H9 (cell line): ENCODE measurements around the gene PCSK6. TPM values are rescaled to one million over a fixed set of nuclear protein-coding genes. Genes with fewer than 3 reads are reported as not detected.
"Not testable (repeated sequence)": the region's sequence is repeated elsewhere in the genome, so short reads cannot be mapped to it uniquely, and the experiment has no call there.

ENCODE experiments used
- DNase-seq: peaks from one replicate; pipeline ENCODE4 v3.0.0-alpha.2; 2017
- H2AFZ ChIP-seq: one replicate; pipeline ENCODE4 v1.6.1; 2013; ENCODE audit warnings: mild to moderate bottlenecking, low read length, control low read depth, moderate library complexity
- H2AK5ac ChIP-seq: 2 replicates; pipeline ENCODE4 v1.6.1; 2013; ENCODE audit warnings: low read length, control low read depth, mixed read lengths; ENCODE audit not compliant: insufficient read length
- H2BK120ac ChIP-seq: one replicate; pipeline ENCODE4 v1.6.1; 2013; ENCODE audit warnings: low read depth, mild to moderate bottlenecking, low read length, control low read depth, inconsistent platforms; ENCODE audit not compliant: poor library complexity, severe bottlenecking
- H2BK12ac ChIP-seq: 2 replicates; pipeline ENCODE4 v1.6.1; 2013; ENCODE audit warnings: low read length, control low read depth, mixed read lengths, low read depth; ENCODE audit not compliant: insufficient read length
- H2BK15ac ChIP-seq: 2 replicates; pipeline ENCODE4 v1.6.1; 2013; ENCODE audit warnings: low read depth, low read length, control low read depth
- H2BK20ac ChIP-seq: one replicate; pipeline ENCODE4 v1.6.1; 2013; ENCODE audit warnings: low read depth, mild to moderate bottlenecking, low read length, control low read depth, inconsistent platforms; ENCODE audit not compliant: poor library complexity, severe bottlenecking
- H2BK5ac ChIP-seq: 2 replicates; pipeline ENCODE4 v1.6.1; 2013; ENCODE audit warnings: low read length, control low read depth, mixed read lengths; ENCODE audit not compliant: insufficient read length
- H3K14ac ChIP-seq: 2 replicates; pipeline ENCODE4 v1.6.1; 2013; ENCODE audit warnings: low read length, control low read depth; ENCODE audit not compliant: insufficient read depth
- H3K18ac ChIP-seq: 2 replicates; pipeline ENCODE4 v1.6.1; 2013; ENCODE audit warnings: low read depth, mild to moderate bottlenecking, mixed read lengths, low read length, control low read depth; ENCODE audit not compliant: insufficient read length
- H3K23ac ChIP-seq: 2 replicates; pipeline ENCODE4 v1.6.1; 2013; ENCODE audit warnings: low read length, control low read depth, mixed read lengths, low read depth; ENCODE audit not compliant: insufficient read length
- H3K23me2 ChIP-seq: 2 replicates; pipeline ENCODE4 v1.6.1; 2013; ENCODE audit warnings: low read depth, mild to moderate bottlenecking, mixed read lengths, low read length, control low read depth; ENCODE audit not compliant: insufficient read length, poor library complexity, severe bottlenecking
- H3K27ac ChIP-seq: 2 replicates; pipeline ENCODE4 v1.5.1; 2013; ENCODE audit warnings: low read length, control low read depth, mixed read lengths, low read depth; ENCODE audit not compliant: insufficient read length
- H3K27me3 ChIP-seq: 2 replicates; pipeline ENCODE4 v1.6.1; 2013; ENCODE audit warnings: low read length, control low read depth, inconsistent platforms; ENCODE audit not compliant: insufficient read depth
- H3K4ac ChIP-seq: 2 replicates; pipeline ENCODE4 v1.6.1; 2013; ENCODE audit warnings: low read depth, mild to moderate bottlenecking, control low read depth, inconsistent platforms, low read length, moderate library complexity
- H3K4me1 ChIP-seq: 2 replicates; pipeline ENCODE4 v1.6.1; 2013; ENCODE audit warnings: low read length, control low read depth, inconsistent platforms; ENCODE audit not compliant: insufficient read depth
- H3K4me2 ChIP-seq: 2 replicates; pipeline ENCODE4 v1.6.1; 2013; ENCODE audit warnings: low read length, control low read depth, mixed read lengths; ENCODE audit not compliant: insufficient read length, insufficient read depth
- H3K56ac ChIP-seq: 2 replicates; pipeline ENCODE4 v1.6.1; 2013; ENCODE audit warnings: low read depth, mild to moderate bottlenecking, mixed read lengths, low read length, control low read depth; ENCODE audit not compliant: insufficient read length
- H3K79me1 ChIP-seq: 2 replicates; pipeline ENCODE4 v1.6.1; 2013; ENCODE audit warnings: low read depth, mild to moderate bottlenecking, moderate library complexity, low read length, control low read depth, inconsistent platforms; ENCODE audit not compliant: insufficient read depth, poor library complexity, severe bottlenecking
- H3K79me2 ChIP-seq: 2 replicates; pipeline ENCODE4 v1.6.1; 2013; ENCODE audit warnings: low read length, control low read depth, inconsistent platforms; ENCODE audit not compliant: insufficient read depth
- H3K9ac ChIP-seq: 2 replicates; pipeline ENCODE4 v1.6.1; 2013; ENCODE audit warnings: low read length, control low read depth, mixed read lengths; ENCODE audit not compliant: insufficient read length; ENCODE audit errors: extremely low read depth
- H3K9me3 ChIP-seq: one replicate; pipeline ENCODE4 v1.6.1; 2013; ENCODE audit warnings: low read depth, low read length, inconsistent platforms; ENCODE audit not compliant: control insufficient read depth
- H3T11ph ChIP-seq: one replicate; pipeline ENCODE4 v1.6.1; 2013; ENCODE audit warnings: mild to moderate bottlenecking, low read length, control low read depth, inconsistent platforms
- H4K20me1 ChIP-seq: one replicate; pipeline ENCODE4 v1.6.1; 2013; ENCODE audit not compliant: control insufficient read depth, insufficient read length, insufficient read depth
- H4K5ac ChIP-seq: 2 replicates; pipeline ENCODE4 v1.6.1; 2013; ENCODE audit warnings: low read depth, mild to moderate bottlenecking, mixed read lengths, low read length, control low read depth; ENCODE audit not compliant: insufficient read length
- H4K8ac ChIP-seq: replicated peaks from 2 replicates; pipeline ENCODE4 v1.6.1; 2013; ENCODE audit warnings: low read length, control low read depth, mixed read lengths, low read depth; ENCODE audit not compliant: insufficient read length
- H4K91ac ChIP-seq: 2 replicates; pipeline ENCODE4 v1.6.1; 2013; ENCODE audit warnings: low read depth, mild to moderate bottlenecking, moderate library complexity, mixed read lengths, low read length, control low read depth; ENCODE audit not compliant: insufficient read length
- H3K27ac Mint-ChIP-seq, 3 experiments: 2 replicates in 2 of 3; 3 replicates in 1 of 3; pipeline ENCODE4 v1.8.0; 2020 to 2021; ENCODE audit warnings: mixed read lengths in 3 of 3, mild to moderate bottlenecking in 1 of 3, moderate library complexity in 1 of 3
- H3K27me3 Mint-ChIP-seq: 2 replicates; pipeline ENCODE4 v1.8.0; 2021; ENCODE audit warnings: low read depth, mild to moderate bottlenecking, moderate library complexity, mixed read lengths
- H3K36me3 Mint-ChIP-seq, 3 experiments: 2 replicates in 2 of 3; 3 replicates in 1 of 3; pipeline ENCODE4 v1.8.0; 2020 to 2021; ENCODE audit warnings: low read depth in 3 of 3, mixed read lengths in 3 of 3; ENCODE audit not compliant: insufficient read depth in 1 of 3
- H3K4me1 Mint-ChIP-seq, 2 experiments: 2 replicates each; pipeline ENCODE4 v1.8.0; 2020; ENCODE audit warnings: mixed read lengths in 2 of 2
- H3K4me3 Mint-ChIP-seq, 2 experiments: 2 replicates in 1 of 2; 3 replicates in 1 of 2; pipeline ENCODE4 v1.8.0; 2020 to 2021; ENCODE audit warnings: mild to moderate bottlenecking in 2 of 2, mixed read lengths in 2 of 2, moderate library complexity in 1 of 2
- H3K9me3 Mint-ChIP-seq, 2 experiments: 2 replicates in 1 of 2; 3 replicates in 1 of 2; pipeline ENCODE4 v1.8.0; 2020; ENCODE audit warnings: mild to moderate bottlenecking in 2 of 2, mixed read lengths in 2 of 2, moderate library complexity in 1 of 2
- WGBS: extraction: QIAGEN DNeasy Blood & Tissue Kit; methylation state at CpG from one replicate; pipeline ENCODE4 v1.1.7; 2013; ENCODE audit warnings: missing lambda C conversion rate, low lambda C conversion rate, mixed read lengths; ENCODE audit not compliant: insufficient read length; ENCODE audit errors: extremely low coverage; 5-methylcytosine and 5-hydroxymethylcytosine counted together
- total RNA-seq: library from RNA; stranded (reverse); gene quantifications from 2 replicates; pipeline ENCODE4 v1.2.1, GENCODE V29; 2021
- TF ChIP-seq, protein P1 (sequence below): fragments of 200-600 bp; sonication (generic); conservative IDR thresholded peaks from 3 replicates; pipeline ENCODE4 v1.8.0; 2021; ENCODE audit warnings: antibody characterized with exemption, mild to moderate bottlenecking

The PCSK6 gene
- total RNA-seq, 1 experiment from 2014 or later = 4.0 TPM

DNA sequence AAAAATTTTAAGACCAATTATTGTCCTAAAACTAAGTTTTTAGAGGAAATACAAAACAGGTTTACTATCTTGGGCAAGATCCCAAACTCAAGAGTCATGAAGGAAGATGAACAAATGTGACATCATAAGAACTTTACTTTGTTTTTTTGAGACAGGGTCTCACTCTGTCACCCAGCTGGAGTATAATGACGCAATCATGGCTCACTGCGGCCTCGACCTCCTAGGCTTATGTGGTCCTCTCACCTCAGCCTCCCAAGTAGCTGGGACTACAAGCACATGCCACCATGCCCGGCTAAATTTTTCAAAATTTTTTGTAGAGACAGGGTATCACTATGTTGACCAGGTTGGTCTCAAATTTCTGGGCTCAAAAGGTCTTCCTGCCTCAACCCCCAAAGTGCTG is 69.3 kb downstream of the PCSK6 start:
- Mint-ChIP-seq H3K4me3 (no peak overlapping the region), H3K4me1 (peaks cover 8 to 16% of the 10 kb centered on the region in 2 experiments), H3K9me3 (peaks cover 6 to 12% of the 10 kb centered on the region in 2 experiments; a peak in 4 of 5 replicates), H3K27me3 (peaks cover 40% of the 10 kb centered on the region), H3K27ac (no peak overlapping the region), H3K36me3 (peaks cover 0 to 8% (median 5%) of the 10 kb centered on the region in 3 experiments; a peak in 3 of 7 replicates)
- no peaks in the 10 kb centered on the region for H3K4me1 ChIP-seq
- H2BK120ac ChIP-seq = no peak overlapping the region
- H4K91ac ChIP-seq = no peak overlapping the region
- H3K23ac ChIP-seq = no peak overlapping the region
- H2AK5ac ChIP-seq = no peak overlapping the region
- TF ChIP-seq, protein P1, sequence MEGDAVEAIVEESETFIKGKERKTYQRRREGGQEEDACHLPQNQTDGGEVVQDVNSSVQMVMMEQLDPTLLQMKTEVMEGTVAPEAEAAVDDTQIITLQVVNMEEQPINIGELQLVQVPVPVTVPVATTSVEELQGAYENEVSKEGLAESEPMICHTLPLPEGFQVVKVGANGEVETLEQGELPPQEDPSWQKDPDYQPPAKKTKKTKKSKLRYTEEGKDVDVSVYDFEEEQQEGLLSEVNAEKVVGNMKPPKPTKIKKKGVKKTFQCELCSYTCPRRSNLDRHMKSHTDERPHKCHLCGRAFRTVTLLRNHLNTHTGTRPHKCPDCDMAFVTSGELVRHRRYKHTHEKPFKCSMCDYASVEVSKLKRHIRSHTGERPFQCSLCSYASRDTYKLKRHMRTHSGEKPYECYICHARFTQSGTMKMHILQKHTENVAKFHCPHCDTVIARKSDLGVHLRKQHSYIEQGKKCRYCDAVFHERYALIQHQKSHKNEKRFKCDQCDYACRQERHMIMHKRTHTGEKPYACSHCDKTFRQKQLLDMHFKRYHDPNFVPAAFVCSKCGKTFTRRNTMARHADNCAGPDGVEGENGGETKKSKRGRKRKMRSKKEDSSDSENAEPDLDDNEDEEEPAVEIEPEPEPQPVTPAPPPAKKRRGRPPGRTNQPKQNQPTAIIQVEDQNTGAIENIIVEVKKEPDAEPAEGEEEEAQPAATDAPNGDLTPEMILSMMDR = no peak
- no peak overlapping the region for H3K18ac ChIP-seq
- no peaks in the 10 kb centered on the region for H3K9me3 ChIP-seq
- H4K5ac ChIP-seq = no peak overlapping the region
- no peaks in the 10 kb centered on the region; the same call in 1 of the 2 replicates for H3K79me2 ChIP-seq
- no CpG with 5 or more reads among the region's 4 CpGs for WGBS
- no peak overlapping the region for H2AFZ ChIP-seq
- no peak overlapping the region for H2BK12ac ChIP-seq
- no peak overlapping the region for H3K4me2 ChIP-seq
- no peak overlapping the region for H2BK20ac ChIP-seq
- no peak overlapping the region for H3K56ac ChIP-seq
- H3K14ac ChIP-seq = no peak overlapping the region
- no peak overlapping the region for H2BK15ac ChIP-seq
- no peaks in the 10 kb centered on the region for H3K79me1 ChIP-seq
- H3K4ac ChIP-seq = no peak overlapping the region
- no peak overlapping the region for H2BK5ac ChIP-seq
- H3K9ac ChIP-seq = no peak overlapping the region
- no peak for DNase-seq
- H3K23me2 ChIP-seq = no peaks in the 10 kb centered on the region
- H4K20me1 ChIP-seq = no peaks in the 10 kb centered on the region
- H4K8ac ChIP-seq = no peak overlapping the region
- H3K27me3 ChIP-seq = no peaks in the 10 kb centered on the region
- H3T11ph ChIP-seq = no peak overlapping the region
- no peak overlapping the region for H3K27ac ChIP-seq

DNA sequence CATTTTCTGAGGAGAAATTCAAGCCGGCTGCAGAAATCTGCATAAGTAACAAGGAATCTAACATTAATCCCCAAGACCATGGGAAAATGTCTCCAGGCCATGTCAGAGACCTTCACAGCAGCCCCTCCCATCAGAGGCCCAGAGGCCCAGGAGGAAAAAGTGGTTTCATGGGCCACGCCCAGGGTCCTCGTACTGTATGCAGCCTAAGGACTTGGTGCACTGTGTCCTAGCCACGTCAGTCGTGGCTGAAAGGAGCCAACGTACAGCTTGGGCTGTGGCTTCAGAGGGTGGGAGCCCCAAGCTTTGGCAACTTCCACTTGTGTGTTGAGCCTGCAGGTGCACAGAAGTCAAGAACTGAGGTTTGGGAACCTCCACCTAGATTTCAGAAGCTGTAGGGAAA is 73.0 kb downstream of the PCSK6 start:
- not testable (repeated sequence) for H3K23me2 ChIP-seq, H3K4me1 Mint-ChIP-seq, H2BK20ac ChIP-seq, H3K56ac ChIP-seq, H3K27ac Mint-ChIP-seq, H3K9me3 Mint-ChIP-seq, H3K18ac ChIP-seq, H2BK120ac ChIP-seq, H2BK12ac ChIP-seq, H2AK5ac ChIP-seq, H3K4ac ChIP-seq, H2AFZ ChIP-seq, H3T11ph ChIP-seq, DNase-seq, H2BK5ac ChIP-seq, H3K36me3 Mint-ChIP-seq, H4K91ac ChIP-seq, H3K9me3 ChIP-seq, H3K79me2 ChIP-seq, H3K27ac ChIP-seq, H4K5ac ChIP-seq, H3K4me2 ChIP-seq, H2BK15ac ChIP-seq, H4K8ac ChIP-seq, H3K79me1 ChIP-seq, H4K20me1 ChIP-seq, H3K9ac ChIP-seq, H3K4me1 ChIP-seq, H3K27me3 ChIP-seq, H3K14ac ChIP-seq, H3K23ac ChIP-seq, H3K4me3 Mint-ChIP-seq
- no CpG with 5 or more reads among the region's 6 CpGs for WGBS
- peaks cover 11% of the 10 kb centered on the region for H3K27me3 Mint-ChIP-seq
